SKM-1 treated with dmso at 0.1 percent for 144 hours (cell line): ENCODE data around the gene ARPC1B.
A peak's percentile ranks its signal among the peaks of the same experiment; 100 is the strongest.
"Not testable (repeated sequence)": the region's sequence is repeated elsewhere in the genome, so short reads cannot be mapped to it uniquely, and the experiment has no call there.

Source experiments
- DNase-seq: peaks from one replicate; lab custom pipeline; 2025; ENCODE audit not compliant: unreplicated experiment; lab: John Stamatoyannopoulos, UW

Gene ARPC1B

DNA sequence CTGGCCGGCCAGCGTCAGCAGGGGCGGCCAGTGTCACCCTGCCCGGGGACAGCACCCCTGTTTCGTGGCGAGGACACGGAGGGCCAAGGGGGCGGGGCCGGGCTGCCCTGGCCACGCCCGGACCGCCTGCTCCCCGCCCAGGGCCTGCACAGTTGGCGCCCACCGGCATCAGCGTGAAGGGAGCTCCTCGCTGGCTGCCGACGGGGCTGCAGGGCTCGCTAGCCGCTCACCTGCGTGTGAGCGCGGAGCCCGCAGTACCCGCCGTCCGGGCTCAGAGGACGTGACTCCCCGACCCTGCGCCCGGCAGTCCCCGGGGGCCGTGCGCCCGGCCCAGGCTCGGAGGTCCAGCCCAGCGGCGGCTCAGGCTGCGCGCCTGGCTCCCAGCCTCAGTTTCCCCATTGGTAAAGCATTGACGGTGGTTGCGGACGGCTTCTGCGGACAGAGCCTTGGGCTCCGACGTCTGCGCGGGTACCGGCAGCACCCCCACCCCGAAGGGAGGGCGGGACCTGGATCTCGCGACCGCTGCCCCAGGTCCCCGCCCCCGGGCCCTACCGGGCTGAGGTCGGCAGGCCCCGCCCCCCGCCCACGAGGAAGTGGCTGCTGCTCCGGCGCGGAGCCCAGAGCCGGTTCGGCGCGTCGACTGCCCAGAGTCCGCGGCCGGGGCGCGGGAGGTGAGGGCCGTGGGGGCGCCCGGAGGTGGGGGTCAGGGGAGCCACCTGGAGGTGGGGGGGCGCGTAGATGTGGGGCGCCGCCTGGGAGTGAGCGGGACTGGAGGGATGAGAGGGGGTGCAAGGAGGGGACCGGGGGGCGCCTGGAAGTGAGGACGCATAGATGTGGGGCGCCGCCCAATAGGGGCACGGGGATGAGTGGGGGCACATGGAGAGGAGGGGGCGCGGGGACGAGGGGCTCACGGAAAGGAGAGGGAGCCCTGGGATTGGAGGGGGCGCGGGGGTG, at the start of gene ARPC1B:
Gene ARPC1B, plus strand, starts transcription at position 620 of the 954 bp plus-strand sequence. CDS start 10,985 bp downstream, outside the sequence.
- peak; percentile 67 for DNase-seq

DNA sequence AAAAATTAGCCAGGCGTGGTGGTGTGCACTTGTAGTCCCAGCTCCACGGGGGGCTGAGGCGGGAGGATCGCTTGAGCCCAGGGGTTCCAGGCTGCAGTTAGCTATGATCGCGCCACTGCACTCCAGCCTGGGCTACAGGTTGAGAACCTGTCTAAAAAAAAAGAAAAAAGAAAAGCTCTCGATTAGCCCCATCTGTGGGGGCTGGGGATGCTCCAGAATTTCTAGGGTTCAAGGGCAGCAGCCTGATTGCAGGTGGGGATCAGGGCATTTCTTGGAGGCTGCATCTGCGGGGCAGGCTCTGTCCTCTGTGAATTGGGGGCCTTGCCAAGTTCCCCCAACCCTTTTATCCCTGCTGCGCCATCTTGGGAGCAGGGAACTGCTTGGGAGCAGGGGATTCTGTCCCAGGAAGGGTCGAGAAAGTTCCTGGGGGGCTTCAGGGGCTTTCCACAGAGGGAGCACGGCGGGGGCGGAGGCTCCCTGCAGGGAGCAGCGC, 49.5 kb upstream of the ARPC1B start:
- no peak for DNase-seq

DNA sequence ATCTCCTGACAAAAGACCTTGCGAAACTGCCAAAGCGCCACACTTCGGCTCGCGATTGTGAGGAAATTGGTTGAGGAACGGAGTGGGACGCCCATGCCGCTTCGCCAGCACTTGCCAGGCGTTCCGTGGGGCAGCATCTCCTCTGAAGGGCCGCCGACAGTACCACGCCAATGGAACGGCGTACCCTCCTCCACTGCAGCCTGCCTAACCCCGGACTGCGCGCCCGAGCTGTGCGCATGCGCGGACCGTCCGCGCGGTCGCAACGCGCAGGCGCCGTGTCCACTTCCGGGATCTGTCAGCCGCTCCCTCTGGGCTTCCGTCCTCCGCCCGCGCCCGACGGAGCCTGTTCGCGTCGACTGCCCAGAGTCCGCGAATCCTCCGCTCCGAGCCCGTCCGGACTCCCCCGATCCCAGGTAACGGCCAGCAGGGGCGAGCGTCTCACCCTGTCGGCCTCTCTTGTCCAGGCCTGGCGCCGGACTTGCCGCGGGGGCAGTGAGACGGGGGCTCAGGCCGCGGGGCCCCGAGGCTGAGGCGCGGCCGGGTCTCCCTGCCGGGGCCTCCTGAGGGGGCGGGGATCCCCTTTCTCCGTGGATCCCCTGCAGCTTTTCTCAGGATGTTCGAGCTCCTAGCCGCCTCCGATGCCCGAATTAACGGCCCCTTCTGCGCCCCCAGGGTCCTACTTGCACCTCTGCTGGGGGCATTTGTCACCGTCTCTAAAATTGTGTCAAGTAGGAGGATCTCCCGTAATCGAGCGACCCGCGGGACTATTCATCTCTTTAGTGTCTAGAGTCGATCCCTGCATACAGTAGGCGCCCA, 48.7 kb upstream of the ARPC1B start, which contains the start of gene ARPC1A:
Gene ARPC1A, plus strand, starts transcription at position 307 of the 816 bp plus-strand sequence. CDS start 7,456 bp downstream, outside the sequence.
- DNase-seq = peak; percentile 83

DNA sequence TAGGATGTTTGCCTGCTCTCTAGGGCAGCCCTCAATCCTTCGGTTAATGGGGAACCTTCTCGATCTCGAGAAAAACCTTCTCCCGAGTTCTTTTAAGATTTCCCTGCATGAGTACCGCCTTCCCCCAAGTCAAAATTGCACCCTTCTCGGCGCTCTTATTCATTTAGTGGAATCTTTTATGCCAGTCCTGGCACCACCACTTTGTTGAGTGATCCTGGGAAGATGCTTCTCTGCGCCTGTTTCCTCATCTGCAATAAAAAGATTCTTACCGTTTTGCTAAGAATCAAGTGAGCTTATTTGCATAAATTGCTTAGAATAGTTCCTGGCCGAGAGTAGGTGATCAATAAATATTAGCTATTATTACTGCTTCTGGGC, 48.1 kb upstream of the ARPC1B start:
- DNase-seq = no peak

DNA sequence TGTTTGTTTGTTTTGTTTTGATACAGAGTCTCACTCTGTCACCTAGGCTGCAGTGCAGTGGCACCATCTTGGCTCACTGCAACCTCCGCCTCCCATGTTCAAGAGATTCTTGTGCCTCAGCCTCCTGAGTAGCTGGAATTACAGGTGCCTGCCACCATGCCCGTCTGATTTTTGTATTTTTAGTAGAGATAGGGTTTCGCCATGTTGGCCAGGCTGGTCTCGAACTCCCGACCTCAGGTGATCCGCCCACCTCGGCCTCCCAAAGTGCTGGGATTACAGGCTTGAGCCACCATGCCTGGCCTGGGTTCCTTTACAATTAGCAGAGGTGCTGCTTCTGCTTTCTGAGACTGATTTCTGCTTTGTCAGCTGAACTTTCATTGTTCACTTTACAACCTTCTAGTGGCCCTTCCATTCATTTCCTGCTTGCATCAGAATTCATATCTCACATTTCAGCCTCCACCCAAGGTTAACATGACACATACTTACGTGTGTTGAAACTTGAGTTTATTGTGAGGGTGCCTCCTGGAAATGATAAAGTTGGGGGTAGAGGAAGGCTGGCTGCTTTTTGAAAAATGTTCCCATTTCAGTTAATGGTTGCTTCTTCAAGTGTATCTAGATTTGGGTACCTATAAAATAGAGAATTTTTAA, 44.1 kb upstream of the ARPC1B start:
- DNase-seq = peak; percentile 96

DNA sequence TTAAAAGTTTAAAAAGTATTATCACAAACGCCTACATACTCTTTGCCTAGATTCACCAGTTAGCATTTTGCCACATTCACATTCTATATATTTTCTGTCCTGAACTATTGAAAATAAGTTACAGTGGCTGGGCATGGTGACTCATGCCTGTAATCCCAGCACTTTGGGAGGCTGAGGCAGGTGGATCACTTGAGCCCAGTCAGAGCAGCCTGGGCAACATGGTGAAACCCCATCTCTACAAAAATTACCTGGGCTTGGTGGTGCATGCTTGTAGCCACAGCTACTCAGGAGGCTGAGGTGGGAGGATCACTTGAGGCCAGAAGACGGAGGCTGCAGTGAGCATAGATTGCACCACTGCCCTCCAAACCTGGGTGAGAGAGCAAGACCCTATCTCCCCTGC, 43.5 kb upstream of the ARPC1B start:
- no peak for DNase-seq

DNA sequence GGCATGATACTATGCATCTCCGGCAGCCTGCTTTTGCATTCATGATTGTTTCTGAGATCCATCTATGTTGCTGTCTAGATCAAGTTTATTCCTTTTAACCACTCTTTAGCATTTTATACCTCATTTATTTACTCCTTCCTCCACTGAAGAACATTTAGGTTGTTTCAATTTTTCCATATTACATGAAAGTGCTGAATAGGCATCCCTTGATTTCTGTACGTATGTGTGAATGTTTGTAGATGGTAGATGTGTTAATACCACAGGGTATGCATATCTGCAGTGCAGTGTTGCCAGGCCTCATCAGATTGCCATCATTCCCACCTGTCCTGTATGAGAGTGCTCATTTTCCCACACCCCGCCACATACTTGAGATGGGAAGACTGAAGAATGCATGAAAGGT, 34.9 kb upstream of the ARPC1B start:
- no peak for DNase-seq

DNA sequence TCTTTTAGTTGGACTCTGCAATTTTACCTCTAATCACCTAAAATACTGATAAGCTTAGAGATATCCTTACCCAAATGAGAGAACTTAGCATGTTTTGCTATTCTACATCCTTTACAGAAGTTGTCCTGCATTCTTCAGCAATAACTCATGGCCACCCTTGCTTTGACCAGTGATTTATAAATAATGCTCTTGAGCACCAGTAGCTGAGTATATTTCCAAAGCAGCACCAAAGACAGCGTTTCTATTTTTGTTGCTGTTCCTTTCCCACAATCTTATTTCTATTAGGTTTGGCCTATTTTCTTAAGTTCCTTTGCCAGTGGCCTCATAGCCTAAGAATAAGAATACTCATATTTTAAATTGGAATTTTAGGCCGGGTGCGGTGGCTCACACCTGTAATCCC, 33.9 kb upstream of the ARPC1B start:
- no peak for DNase-seq

DNA sequence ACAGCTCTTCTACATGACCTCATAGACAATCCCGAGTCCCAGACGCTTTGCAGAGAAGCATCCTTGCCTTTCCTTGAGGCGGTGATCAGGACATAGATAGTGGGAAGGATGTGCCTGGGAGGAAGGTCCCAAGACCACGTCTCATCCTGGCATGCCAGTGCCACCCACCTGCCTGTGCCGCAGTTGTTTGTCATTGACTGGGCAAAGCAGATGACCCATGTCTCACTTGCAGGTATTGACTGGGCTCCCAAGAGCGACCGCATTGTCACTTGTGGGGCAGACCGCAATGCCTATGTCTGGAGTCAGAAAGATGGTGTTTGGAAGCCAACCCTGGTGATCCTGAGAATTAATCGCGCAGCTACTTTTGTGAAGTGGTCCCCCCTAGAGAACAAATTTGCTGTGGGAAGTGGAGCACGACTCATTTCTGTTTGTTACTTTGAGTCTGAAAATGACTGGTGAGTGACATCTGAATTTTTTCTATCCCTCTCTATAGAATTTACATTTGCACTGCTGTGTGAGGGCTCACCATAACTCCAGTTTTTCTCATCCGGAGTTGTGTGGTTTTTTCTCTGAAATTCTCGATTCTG, 30.4 kb upstream of the ARPC1B start:
- DNase-seq = no peak

DNA sequence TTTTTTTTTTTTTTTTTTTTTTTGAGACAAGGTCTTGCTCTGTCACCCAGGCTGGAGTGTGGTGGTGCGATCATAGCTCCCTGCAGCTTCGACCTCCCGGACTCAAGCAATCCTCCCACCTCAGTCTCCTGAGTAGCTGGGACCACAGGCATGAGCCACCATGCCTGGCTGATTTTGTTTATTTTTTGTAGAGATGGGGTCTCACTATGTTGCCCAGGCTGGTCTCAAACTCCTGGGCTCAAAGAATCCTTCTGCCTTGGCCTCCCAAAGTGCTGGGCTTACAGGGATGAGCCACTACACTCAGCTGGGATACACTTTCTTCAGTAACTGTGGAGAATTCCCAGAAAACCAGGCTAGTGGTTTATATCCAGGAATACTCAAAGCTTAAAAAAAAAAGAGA, 23.9 kb upstream of the ARPC1B start:
- DNase-seq = not testable (repeated sequence)

DNA sequence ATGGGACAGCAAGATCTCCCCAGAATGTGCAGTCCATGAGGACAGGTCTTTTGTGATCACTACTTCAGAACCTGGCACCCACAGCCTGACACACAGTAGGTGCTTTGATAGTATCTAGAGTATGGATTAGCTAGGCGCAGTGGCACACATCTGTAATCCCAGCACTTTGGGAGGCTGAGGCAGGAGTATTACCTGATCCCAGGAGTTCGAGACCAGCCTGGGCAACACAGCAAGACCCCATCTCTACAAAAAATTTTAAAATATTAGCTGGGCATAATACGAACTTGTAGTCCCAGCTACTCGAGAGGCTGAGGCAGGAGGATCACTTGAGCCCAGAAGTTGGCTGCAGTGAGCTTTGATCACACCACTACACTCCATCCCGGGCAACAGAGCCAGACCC, 22.3 kb upstream of the ARPC1B start:
- no peak for DNase-seq

DNA sequence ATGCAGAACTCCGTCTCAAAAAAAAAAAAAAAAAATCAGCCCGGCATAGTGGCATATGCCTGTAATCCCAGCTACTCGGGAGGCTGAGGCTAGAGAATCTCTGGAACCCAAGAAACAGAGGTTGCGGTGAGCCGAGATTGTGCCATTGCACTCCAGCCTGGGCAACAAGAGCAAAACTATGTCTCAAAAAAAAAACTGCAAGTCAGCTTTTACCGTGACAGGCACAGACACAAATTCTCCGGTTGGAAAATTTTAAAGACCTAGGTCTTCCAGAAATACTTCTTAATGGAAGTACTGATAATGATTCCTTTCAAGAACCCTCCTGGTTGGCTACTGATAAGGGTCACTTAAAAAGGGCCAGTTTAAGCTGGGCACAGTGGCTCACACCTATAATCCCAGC, 19.4 kb upstream of the ARPC1B start:
- no peak for DNase-seq

DNA sequence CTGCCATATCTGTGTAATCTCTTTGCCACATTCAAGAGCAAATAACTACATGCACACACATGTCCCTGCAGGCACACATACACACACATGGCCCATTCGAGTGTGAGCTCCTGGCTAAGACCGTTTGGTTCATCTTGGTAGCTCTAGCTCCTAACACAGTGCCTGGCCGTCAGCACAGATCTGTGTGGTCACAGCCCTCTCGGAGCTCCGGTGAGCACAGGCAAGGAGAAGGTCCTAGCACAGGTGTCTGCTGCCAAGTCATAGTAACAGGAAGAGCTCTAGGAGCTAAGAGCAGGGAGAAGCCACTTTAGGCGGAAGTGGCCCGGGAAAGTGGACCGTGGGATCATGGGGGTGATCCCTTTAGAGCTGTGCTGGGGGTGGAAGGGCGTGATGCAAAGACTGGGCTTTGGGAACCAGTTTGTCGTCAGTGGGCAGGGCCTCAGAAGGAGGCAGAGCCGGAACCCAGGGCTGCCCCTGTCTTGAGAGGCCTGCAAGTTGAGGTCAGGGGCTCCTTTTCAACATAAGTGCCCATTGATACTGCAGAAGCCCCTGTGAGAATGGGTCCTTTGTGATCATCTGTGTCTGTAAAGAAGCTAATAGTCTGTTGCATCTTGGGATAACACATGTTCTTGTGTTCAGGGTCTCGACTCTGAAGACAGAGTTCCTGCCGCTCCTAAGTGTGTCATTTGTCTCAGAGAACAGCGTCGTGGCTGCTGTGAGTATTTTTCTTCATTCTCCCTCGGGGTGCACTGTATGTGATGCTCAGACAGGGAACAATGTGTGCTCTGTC, 16.6 kb upstream of the ARPC1B start:
- DNase-seq = no peak

DNA sequence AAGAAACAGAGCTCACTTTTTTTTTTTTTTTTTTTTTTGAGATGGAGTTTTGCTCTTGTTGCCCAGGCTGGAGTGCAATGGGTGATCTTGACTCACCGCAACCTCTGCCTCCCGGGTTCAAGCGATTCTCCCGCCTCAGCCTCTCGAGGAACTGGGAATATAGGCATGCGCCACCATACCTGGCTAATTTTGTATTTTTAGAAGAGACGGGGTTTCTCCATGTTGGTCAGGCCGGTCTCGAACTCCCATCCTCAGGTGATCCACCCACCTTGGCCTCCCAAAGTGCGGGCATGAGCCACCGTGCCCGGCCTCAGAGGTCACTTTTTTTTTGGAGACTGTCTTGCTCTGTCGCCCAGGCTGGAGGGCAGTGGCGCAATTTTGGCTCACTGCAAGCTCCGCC, 16.0 kb upstream of the ARPC1B start:
- DNase-seq = not testable (repeated sequence)

DNA sequence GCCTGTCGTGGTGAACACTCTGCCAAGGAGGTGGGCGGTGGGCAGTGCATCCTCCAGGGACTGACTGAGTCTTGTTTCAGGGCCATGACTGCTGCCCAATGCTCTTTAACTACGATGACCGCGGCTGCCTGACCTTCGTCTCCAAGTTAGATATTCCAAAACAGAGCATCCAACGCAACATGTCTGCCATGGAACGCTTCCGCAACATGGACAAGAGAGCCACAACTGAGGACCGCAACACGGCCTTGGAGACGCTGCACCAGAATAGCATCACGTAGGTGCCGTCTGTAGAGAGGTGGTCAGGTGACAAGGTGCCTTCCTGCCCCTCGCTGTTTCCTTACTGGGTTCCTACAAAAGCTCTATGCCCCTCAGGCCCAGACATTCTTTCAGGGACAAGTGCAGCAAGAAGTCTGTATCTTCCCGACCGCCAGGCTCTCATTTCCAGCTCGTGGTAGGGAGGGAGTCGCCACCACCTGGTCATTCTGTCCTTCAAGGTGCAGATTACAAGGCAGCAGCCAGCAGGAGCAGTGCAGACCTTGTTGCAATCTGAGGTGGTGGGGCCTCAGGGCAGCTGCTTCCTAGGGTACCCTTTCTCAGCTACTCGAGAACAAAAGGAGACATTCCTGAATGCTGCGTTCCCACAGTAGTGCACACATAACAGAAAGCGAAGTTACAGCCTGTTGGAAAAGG, 14.9 kb upstream of the ARPC1B start:
- DNase-seq = no peak

DNA sequence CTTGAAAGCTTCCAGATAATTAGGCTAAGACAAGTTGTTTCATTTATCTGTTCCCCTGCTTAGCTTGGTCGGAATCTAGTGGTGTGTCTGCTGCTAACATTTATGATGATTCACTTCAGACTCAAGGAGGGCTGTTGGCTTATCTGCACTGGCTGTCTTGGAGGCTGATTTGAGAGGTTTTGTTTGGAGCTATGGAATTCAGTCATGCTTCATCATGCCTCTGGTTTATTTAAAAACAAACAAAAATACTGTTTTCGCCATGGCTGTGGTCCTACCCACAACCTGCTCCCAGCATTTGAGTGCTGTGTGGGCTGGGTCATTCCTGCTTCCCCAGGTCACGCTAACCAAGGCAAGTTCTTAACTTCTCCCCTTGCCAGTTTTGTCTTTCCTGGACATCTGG, 11.7 kb upstream of the ARPC1B start:
- no peak for DNase-seq

DNA sequence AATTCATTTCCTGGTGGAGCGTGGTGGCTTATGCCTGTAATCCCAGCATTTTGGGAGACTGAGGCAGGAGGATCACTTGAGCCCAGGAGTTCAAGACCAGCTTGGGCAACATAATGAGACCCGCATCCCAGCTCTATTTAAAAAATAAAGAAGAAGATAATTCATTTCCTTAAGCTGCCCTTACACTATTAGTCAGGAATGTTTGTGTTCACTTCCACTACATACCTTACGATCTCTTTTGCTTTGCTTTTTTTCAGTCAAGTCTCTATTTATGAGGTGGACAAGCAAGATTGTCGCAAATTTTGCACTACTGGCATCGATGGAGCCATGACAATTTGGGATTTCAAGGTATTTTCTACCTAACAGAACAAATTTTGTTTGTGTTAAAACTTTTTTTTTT, 11.2 kb upstream of the ARPC1B start:
- no peak for DNase-seq

DNA sequence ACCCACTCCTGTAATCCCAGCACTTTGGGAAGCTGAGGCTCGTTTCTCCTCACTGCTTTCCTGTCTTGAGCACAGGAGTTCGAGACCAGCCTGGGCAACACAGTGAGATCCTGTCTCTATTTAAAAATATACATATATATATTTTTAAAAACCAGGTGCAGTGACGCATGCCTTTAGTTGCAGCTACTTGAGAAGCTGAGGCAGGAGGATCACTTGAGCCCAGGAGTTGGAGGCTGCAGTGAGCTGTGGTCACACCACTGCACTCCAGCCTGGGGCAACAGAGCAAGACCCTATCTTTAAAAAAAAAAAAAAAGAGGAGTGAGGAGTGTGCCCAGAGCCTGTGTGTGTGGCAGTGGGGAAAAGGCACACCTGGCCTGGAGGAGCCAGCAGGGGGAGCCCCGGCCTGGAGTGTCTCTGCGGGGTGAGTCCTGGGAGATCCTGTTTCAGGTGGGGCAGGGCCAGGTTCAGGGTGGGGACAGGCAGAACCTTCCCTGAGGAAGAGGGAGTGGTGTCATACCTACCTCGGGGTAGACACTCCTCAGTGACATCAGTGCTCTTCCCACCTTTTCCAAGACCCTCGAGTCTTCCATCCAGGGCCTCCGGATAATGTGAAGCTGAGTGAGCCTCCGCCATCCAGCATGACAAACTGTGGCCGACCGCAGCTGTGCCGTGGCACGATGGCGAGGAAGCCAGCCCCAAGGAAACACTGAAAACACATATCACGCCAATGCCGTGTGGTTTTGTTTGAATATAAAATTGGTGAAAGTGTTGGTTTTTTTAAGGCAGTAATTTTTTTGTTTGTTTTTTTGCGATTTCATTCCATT, 9.0 kb upstream of the ARPC1B start:
- DNase-seq = no peak

DNA sequence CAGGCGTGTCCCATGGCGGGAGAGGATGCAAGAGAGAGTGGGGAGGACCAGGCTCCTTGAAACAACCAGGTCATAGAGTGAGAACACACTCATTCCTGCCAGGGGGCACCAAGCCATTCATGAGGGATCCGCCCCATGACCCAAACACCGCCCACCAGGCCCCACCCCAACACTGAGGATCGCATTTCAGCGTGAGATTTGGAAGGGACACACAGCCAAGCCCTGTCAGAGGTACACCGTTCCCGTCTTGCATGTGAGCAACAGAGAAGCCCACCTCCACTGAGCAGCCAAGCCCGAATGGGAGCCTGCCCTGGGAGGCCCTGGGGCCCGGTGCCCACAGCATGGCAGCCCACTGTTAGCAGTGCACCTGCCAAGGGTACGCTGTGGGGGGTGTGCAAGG, 7.9 kb upstream of the ARPC1B start:
- no peak for DNase-seq
